Glomerular endothelial cell (primary cell): ENCODE data around the gene DNAH6. TPM values are rescaled to one million over a fixed set of nuclear protein-coding genes. Genes with fewer than 3 reads are reported as not detected.
"Not testable (repeated sequence)": the region's sequence is repeated elsewhere in the genome, so short reads cannot be mapped to it uniquely, and the experiment has no call there.

Source experiments
- DNase-seq: peaks from one replicate; pipeline ENCODE4 v3.0.0-alpha.2; 2011; ENCODE audit warnings: low read depth, low spot score; ENCODE audit errors: extremely low read depth
- total RNA-seq: library from RNA; depleted of rRNA; stranded (reverse); fragments of >200 nt; gene quantifications from 2 replicates; pipeline ENCODE4 v1.2.3, GENCODE V29; 2015

Gene DNAH6
- total RNA-seq, 1 donor from 2014 or later = not detected

- DNase-seq = no peak
Observed at GRCh38 chr2:84496386-84496785, 19.9 kb upstream of the DNAH6 start.

GRCh38 chr2:84497285-84497684 is 19.0 kb upstream of the DNAH6 start:
- DNase-seq = no peak

- no peak for DNase-seq
Observed at GRCh38 chr2:84498150-84498799, 18.0 kb upstream of the DNAH6 start.

- not testable (repeated sequence) for DNase-seq
Observed at GRCh38 chr2:84511024-84511423, 5.3 kb upstream of the DNAH6 start.

- no peak for DNase-seq
Observed at GRCh38 chr2:84515788-84516187, 510 bp upstream of the DNAH6 start.

- no peak for DNase-seq
Observed at GRCh38 chr2:84519332-84519957, 3.1 kb downstream of the DNAH6 start.

GRCh38 chr2:84526562-84526961 is 10.3 kb downstream of the DNAH6 start:
- no peak for DNase-seq

GRCh38 chr2:84527137-84528129 is 11.1 kb downstream of the DNAH6 start:
- DNase-seq = no peak

GRCh38 chr2:84532291-84532690 is 16.0 kb downstream of the DNAH6 start:
- DNase-seq = no peak

GRCh38 chr2:84534225-84534624 is 17.9 kb downstream of the DNAH6 start:
- DNase-seq = no peak

GRCh38 chr2:84537251-84537650 is 21.0 kb downstream of the DNAH6 start:
- DNase-seq = no peak

GRCh38 chr2:84539729-84540128 is 23.4 kb downstream of the DNAH6 start:
- DNase-seq = no peak

- DNase-seq = no peak
Observed at GRCh38 chr2:84545005-84545404, 28.7 kb downstream of the DNAH6 start.

GRCh38 chr2:84546551-84546950 is 30.3 kb downstream of the DNAH6 start:
- no peak for DNase-seq

- no peak for DNase-seq
Observed at GRCh38 chr2:84548303-84548702, 32.0 kb downstream of the DNAH6 start.

GRCh38 chr2:84550916-84551315 is 34.6 kb downstream of the DNAH6 start:
- DNase-seq = no peak

GRCh38 chr2:84551526-84551925 is 35.2 kb downstream of the DNAH6 start:
- DNase-seq = not testable (repeated sequence)

GRCh38 chr2:84556190-84556589 is 39.9 kb downstream of the DNAH6 start:
- DNase-seq = no peak

- no peak for DNase-seq
Observed at GRCh38 chr2:84559838-84560237, 43.5 kb downstream of the DNAH6 start.

GRCh38 chr2:84579661-84580060 is 63.4 kb downstream of the DNAH6 start:
- DNase-seq = no peak

GRCh38 chr2:84603911-84604310 is 87.6 kb downstream of the DNAH6 start:
- no peak for DNase-seq
